Measurements from ENCODE around the gene PARVB.

DNA sequence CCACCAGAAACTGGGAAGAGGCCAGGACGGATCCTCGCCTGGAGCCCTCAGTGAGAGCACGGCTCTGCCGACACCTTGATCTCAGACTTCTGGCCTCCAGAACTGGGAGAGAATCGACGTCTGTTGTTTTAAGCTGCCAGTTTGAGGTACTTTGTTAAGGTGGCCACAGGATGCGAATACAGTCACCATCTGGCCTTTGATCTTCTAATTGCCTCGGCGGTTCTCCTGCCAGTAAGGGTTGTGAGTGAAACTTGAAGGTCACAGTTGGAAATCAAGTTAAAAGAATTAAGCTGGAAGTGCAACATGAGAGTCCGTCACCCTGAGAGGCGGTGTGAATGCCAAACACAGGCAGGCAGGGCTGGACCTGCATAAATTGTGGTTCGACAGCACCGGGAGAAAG, 27.9 kb downstream of the PARVB start:
- TF ChIP-seq, protein P1, sequence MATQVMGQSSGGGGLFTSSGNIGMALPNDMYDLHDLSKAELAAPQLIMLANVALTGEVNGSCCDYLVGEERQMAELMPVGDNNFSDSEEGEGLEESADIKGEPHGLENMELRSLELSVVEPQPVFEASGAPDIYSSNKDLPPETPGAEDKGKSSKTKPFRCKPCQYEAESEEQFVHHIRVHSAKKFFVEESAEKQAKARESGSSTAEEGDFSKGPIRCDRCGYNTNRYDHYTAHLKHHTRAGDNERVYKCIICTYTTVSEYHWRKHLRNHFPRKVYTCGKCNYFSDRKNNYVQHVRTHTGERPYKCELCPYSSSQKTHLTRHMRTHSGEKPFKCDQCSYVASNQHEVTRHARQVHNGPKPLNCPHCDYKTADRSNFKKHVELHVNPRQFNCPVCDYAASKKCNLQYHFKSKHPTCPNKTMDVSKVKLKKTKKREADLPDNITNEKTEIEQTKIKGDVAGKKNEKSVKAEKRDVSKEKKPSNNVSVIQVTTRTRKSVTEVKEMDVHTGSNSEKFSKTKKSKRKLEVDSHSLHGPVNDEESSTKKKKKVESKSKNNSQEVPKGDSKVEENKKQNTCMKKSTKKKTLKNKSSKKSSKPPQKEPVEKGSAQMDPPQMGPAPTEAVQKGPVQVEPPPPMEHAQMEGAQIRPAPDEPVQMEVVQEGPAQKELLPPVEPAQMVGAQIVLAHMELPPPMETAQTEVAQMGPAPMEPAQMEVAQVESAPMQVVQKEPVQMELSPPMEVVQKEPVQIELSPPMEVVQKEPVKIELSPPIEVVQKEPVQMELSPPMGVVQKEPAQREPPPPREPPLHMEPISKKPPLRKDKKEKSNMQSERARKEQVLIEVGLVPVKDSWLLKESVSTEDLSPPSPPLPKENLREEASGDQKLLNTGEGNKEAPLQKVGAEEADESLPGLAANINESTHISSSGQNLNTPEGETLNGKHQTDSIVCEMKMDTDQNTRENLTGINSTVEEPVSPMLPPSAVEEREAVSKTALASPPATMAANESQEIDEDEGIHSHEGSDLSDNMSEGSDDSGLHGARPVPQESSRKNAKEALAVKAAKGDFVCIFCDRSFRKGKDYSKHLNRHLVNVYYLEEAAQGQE (tag by site-specific recombination; IDR thresholded peaks at IDR 0.05) = no peak
- TF ChIP-seq ZFP41 (tag by site-specific recombination; IDR thresholded peaks at IDR 0.05; ENCODE audit: borderline replicate concordance) (no peak), ZNF433 (tag by site-specific recombination; IDR thresholded peaks at IDR 0.05; ENCODE audit: low read depth) (no peak), ZNF610 (tag by site-specific recombination; IDR thresholded peaks at IDR 0.05; ENCODE audit: borderline replicate concordance) (no peak), YY1 (tag by site-specific recombination; IDR thresholded peaks at IDR 0.05) (no peak), ZNF76 (tag by site-specific recombination; IDR thresholded peaks at IDR 0.05; ENCODE audit: borderline replicate concordance, low read depth) (no peak), ZNF19 (tag by site-specific recombination; IDR thresholded peaks at IDR 0.05; ENCODE audit: low read depth) (no peak), ZNF10 (tag by site-specific recombination; IDR thresholded peaks at IDR 0.05) (no peak), ZNF510 (tag by site-specific recombination; IDR thresholded peaks at IDR 0.05; ENCODE audit: insufficient replicate concordance) (no peak), SP2 (tag by site-specific recombination; IDR thresholded peaks at IDR 0.05) (no peak)
- TF ChIP-seq, protein P2, sequence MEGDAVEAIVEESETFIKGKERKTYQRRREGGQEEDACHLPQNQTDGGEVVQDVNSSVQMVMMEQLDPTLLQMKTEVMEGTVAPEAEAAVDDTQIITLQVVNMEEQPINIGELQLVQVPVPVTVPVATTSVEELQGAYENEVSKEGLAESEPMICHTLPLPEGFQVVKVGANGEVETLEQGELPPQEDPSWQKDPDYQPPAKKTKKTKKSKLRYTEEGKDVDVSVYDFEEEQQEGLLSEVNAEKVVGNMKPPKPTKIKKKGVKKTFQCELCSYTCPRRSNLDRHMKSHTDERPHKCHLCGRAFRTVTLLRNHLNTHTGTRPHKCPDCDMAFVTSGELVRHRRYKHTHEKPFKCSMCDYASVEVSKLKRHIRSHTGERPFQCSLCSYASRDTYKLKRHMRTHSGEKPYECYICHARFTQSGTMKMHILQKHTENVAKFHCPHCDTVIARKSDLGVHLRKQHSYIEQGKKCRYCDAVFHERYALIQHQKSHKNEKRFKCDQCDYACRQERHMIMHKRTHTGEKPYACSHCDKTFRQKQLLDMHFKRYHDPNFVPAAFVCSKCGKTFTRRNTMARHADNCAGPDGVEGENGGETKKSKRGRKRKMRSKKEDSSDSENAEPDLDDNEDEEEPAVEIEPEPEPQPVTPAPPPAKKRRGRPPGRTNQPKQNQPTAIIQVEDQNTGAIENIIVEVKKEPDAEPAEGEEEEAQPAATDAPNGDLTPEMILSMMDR (tag by site-specific recombination; IDR thresholded peaks at IDR 0.05) = no peak
- TF ChIP-seq, protein P3, sequence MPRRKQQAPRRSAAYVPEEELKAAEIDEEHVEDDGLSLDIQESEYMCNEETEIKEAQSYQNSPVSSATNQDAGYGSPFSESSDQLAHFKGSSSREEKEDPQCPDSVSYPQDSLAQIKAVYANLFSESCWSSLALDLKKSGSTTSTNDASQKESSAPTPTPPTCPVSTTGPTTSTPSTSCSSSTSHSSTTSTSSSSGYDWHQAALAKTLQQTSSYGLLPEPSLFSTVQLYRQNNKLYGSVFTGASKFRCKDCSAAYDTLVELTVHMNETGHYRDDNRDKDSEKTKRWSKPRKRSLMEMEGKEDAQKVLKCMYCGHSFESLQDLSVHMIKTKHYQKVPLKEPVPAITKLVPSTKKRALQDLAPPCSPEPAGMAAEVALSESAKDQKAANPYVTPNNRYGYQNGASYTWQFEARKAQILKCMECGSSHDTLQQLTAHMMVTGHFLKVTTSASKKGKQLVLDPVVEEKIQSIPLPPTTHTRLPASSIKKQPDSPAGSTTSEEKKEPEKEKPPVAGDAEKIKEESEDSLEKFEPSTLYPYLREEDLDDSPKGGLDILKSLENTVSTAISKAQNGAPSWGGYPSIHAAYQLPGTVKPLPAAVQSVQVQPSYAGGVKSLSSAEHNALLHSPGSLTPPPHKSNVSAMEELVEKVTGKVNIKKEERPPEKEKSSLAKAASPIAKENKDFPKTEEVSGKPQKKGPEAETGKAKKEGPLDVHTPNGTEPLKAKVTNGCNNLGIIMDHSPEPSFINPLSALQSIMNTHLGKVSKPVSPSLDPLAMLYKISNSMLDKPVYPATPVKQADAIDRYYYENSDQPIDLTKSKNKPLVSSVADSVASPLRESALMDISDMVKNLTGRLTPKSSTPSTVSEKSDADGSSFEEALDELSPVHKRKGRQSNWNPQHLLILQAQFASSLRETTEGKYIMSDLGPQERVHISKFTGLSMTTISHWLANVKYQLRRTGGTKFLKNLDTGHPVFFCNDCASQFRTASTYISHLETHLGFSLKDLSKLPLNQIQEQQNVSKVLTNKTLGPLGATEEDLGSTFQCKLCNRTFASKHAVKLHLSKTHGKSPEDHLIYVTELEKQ (tag by site-specific recombination; IDR thresholded peaks at IDR 0.05; ENCODE audit: borderline replicate concordance) = no peak
- TF ChIP-seq, protein P4, sequence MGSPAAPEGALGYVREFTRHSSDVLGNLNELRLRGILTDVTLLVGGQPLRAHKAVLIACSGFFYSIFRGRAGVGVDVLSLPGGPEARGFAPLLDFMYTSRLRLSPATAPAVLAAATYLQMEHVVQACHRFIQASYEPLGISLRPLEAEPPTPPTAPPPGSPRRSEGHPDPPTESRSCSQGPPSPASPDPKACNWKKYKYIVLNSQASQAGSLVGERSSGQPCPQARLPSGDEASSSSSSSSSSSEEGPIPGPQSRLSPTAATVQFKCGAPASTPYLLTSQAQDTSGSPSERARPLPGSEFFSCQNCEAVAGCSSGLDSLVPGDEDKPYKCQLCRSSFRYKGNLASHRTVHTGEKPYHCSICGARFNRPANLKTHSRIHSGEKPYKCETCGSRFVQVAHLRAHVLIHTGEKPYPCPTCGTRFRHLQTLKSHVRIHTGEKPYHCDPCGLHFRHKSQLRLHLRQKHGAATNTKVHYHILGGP (tag by site-specific recombination; IDR thresholded peaks at IDR 0.05) = no peak
- TF ChIP-seq, protein P5, sequence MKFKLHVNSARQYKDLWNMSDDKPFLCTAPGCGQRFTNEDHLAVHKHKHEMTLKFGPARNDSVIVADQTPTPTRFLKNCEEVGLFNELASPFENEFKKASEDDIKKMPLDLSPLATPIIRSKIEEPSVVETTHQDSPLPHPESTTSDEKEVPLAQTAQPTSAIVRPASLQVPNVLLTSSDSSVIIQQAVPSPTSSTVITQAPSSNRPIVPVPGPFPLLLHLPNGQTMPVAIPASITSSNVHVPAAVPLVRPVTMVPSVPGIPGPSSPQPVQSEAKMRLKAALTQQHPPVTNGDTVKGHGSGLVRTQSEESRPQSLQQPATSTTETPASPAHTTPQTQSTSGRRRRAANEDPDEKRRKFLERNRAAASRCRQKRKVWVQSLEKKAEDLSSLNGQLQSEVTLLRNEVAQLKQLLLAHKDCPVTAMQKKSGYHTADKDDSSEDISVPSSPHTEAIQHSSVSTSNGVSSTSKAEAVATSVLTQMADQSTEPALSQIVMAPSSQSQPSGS (tag by site-specific recombination; IDR thresholded peaks at IDR 0.05; ENCODE audit: low read depth) = no peak

All from HEK293 (cell line).